Astrocyte (in vitro differentiated cells and primary cell): ENCODE measurements around the gene HTR3B. TPM values are rescaled to one million over a fixed set of nuclear protein-coding genes. Genes with fewer than 3 reads are reported as not detected.

Experiments
- DNase-seq: peaks from one replicate; pipeline ENCODE4 v3.0.0-alpha.2; 2010; ENCODE audit warnings: low read depth
- FAIRE-seq: peaks from 2 replicates; lab custom pipeline; 2011; peaks lifted over from hg19 to GRCh38; lab: Jason Lieb, UNC
- H2AFZ ChIP-seq: 2 replicates; pipeline ENCODE4 v1.6.0; 2012; ENCODE audit warnings: low read depth, low read length, inconsistent platforms
- H3K27ac ChIP-seq: 2 replicates; pipeline ENCODE4 v1.5.1; 2011; ENCODE audit warnings: low read depth, low read length, inconsistent platforms
- H3K27me3 ChIP-seq: 2 replicates; pipeline ENCODE4 v1.6.0; 2011; ENCODE audit warnings: low read length, inconsistent platforms; ENCODE audit not compliant: insufficient read depth
- H3K36me3 ChIP-seq: 2 replicates; pipeline ENCODE4 v1.5.1; 2011; ENCODE audit warnings: low read length, inconsistent platforms; ENCODE audit not compliant: insufficient read depth
- H3K4me1 ChIP-seq: 2 replicates; pipeline ENCODE4 v1.5.1; 2011; ENCODE audit warnings: low read length, inconsistent platforms; ENCODE audit not compliant: insufficient read depth
- H3K4me2 ChIP-seq: 2 replicates; pipeline ENCODE4 v1.6.0; 2012; ENCODE audit warnings: low read length, inconsistent platforms
- H3K4me3 ChIP-seq: 2 replicates; pipeline ENCODE4 v1.5.1; 2011; ENCODE audit warnings: low read depth, mild to moderate bottlenecking, low read length, inconsistent platforms; ENCODE audit not compliant: insufficient read depth
- H3K79me2 ChIP-seq: 2 replicates; pipeline ENCODE4 v1.6.0; 2012; ENCODE audit warnings: mild to moderate bottlenecking, low read length, inconsistent platforms; ENCODE audit not compliant: insufficient read depth
- H3K9ac ChIP-seq: 2 replicates; pipeline ENCODE4 v1.6.0; 2012; ENCODE audit warnings: mild to moderate bottlenecking, low read length, inconsistent platforms
- H3K9me3 ChIP-seq: 2 replicates; pipeline ENCODE4 v1.5.1; 2012; ENCODE audit warnings: low read depth, mild to moderate bottlenecking, low read length, inconsistent platforms; ENCODE audit not compliant: insufficient read depth
- H4K20me1 ChIP-seq: 2 replicates; pipeline ENCODE4 v1.6.0; 2012; ENCODE audit warnings: low read length, inconsistent platforms; ENCODE audit not compliant: insufficient read depth
- H3K27ac Mint-ChIP-seq: one replicate; pipeline ENCODE4 v1.8.0; 2021; ENCODE audit warnings: mild to moderate bottlenecking, mixed read lengths; ENCODE audit not compliant: unreplicated experiment
- H3K27me3 Mint-ChIP-seq: one replicate; pipeline ENCODE4 v1.8.0; 2021; ENCODE audit warnings: low read depth, mixed read lengths; ENCODE audit not compliant: unreplicated experiment
- H3K36me3 Mint-ChIP-seq: one replicate; pipeline ENCODE4 v1.8.0; 2021; ENCODE audit warnings: low read depth, mixed read lengths; ENCODE audit not compliant: unreplicated experiment
- H3K4me1 Mint-ChIP-seq: one replicate; pipeline ENCODE4 v1.8.0; 2021; ENCODE audit warnings: low read depth, mixed read lengths; ENCODE audit not compliant: unreplicated experiment
- H3K4me3 Mint-ChIP-seq: one replicate; pipeline ENCODE4 v1.8.0; 2021; ENCODE audit warnings: mild to moderate bottlenecking, moderate library complexity, mixed read lengths; ENCODE audit not compliant: unreplicated experiment
- H3K9me3 Mint-ChIP-seq: one replicate; pipeline ENCODE4 v1.8.0; 2021; ENCODE audit warnings: mild to moderate bottlenecking, mixed read lengths; ENCODE audit not compliant: unreplicated experiment
- CTCF ChIP-seq: IDR thresholded peaks from 2 replicates; pipeline ENCODE4 v1.5.1; 2011; ENCODE audit warnings: low read depth, mild to moderate bottlenecking, inconsistent platforms, low read length, moderate library complexity; ENCODE audit not compliant: insufficient read depth
- EZH2 ChIP-seq: IDR thresholded peaks from 2 replicates; pipeline ENCODE4 v1.6.1; 2012; ENCODE audit warnings: mild to moderate bottlenecking, low read length, inconsistent platforms; ENCODE audit not compliant: insufficient read depth
- total RNA-seq: library from RNA; stranded (reverse); gene quantifications from 2 replicates; pipeline ENCODE4 v1.2.1, GENCODE V29; 2021

Gene HTR3B
- total RNA-seq, 1 donor from 2014 or later, result not detected

- H3K4me1 Mint-ChIP-seq, result no peaks in the 10 kb centered on the region
- H3K9me3 Mint-ChIP-seq, result no peaks in the 10 kb centered on the region
- no peaks in the 10 kb centered on the region for H4K20me1 ChIP-seq
- FAIRE-seq, result no peak
- H3K79me2 ChIP-seq, result no peaks in the 10 kb centered on the region
- no peak overlapping the region for H3K4me3 ChIP-seq
- peak; percentile 3 for DNase-seq
- no peaks in the 10 kb centered on the region for H3K36me3 ChIP-seq
- H3K4me2 ChIP-seq, result no peak overlapping the region
- H3K27me3 ChIP-seq, result peaks cover 8% of the 10 kb centered on the region
- no peak overlapping the region for H3K27ac ChIP-seq
- H3K36me3 Mint-ChIP-seq, result no peaks in the 10 kb centered on the region
- TF ChIP-seq CTCF (no peak), EZH2 (no peak)
- no peaks in the 10 kb centered on the region for H3K9me3 ChIP-seq
- H3K9ac ChIP-seq, result no peak overlapping the region
- H3K4me1 ChIP-seq, result no peaks in the 10 kb centered on the region
- no peak overlapping the region for H2AFZ ChIP-seq
- no peak overlapping the region for H3K27ac Mint-ChIP-seq
- H3K4me3 Mint-ChIP-seq, result no peak overlapping the region
- peaks cover 60% of the 10 kb centered on the region for H3K27me3 Mint-ChIP-seq
These were observed 86.6 kb downstream of the HTR3B start for GRCh38 chr11:113991170-113991569.

GRCh38 chr11:113991718-113992458 is 87.3 kb downstream of the HTR3B start:
- H3K36me3 Mint-ChIP-seq, result no peaks in the 10 kb centered on the region
- no peak overlapping the region for H3K27ac ChIP-seq
- no peaks in the 10 kb centered on the region for H3K4me1 ChIP-seq
- H3K4me3 Mint-ChIP-seq, result no peak overlapping the region
- FAIRE-seq, result no peak
- no peak overlapping the region for H3K27ac Mint-ChIP-seq
- DNase-seq, result no peak
- no peak overlapping the region for H2AFZ ChIP-seq
- H3K9me3 ChIP-seq, result no peaks in the 10 kb centered on the region
- H3K27me3 ChIP-seq, result peaks cover 8% of the 10 kb centered on the region
- H3K79me2 ChIP-seq, result no peaks in the 10 kb centered on the region
- no peak overlapping the region for H3K4me3 ChIP-seq
- TF ChIP-seq CTCF (no peak), EZH2 (no peak)
- H3K9ac ChIP-seq, result no peak overlapping the region
- H3K27me3 Mint-ChIP-seq, result peaks cover 60% of the 10 kb centered on the region
- no peaks in the 10 kb centered on the region for H3K9me3 Mint-ChIP-seq
- no peaks in the 10 kb centered on the region for H3K36me3 ChIP-seq
- H3K4me1 Mint-ChIP-seq, result no peaks in the 10 kb centered on the region
- no peaks in the 10 kb centered on the region for H4K20me1 ChIP-seq
- no peak overlapping the region for H3K4me2 ChIP-seq

DNA sequence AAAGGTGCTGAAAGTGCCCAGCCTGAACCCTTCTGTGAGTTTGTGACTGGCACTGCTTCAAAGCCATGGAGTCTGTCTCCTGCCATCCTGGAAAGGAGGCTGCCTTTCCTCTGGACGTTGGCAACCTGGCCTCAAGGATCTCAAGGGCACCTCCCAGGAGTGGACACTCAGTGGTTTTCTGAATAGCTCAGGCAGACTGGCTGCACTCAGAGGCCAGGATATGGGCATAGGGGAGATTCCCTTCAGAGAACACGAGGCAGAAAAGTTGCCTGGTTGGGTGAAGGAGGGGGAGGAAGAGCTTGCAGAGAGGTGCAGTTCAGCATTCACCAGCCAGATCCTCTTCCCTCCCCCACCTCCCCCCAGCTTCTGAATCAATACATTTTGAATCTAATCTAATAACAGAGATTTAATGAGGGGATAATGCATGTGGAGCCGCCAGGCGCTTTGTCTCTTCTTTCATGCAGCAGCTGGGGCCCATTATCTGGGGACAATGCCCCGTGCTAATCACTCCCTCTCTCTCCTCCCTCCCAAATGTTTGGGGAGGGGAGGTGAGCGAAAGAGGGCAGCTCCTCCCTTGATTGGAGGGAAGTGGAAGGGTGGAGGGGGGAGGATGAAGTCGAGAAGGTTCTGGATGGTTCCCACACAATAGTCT is 88.0 kb downstream of the HTR3B start:
- no peaks in the 10 kb centered on the region for H3K9me3 Mint-ChIP-seq
- TF ChIP-seq CTCF (no peak), EZH2 (no peak)
- H3K4me3 Mint-ChIP-seq, result no peak overlapping the region
- H3K27me3 ChIP-seq, result peaks cover 8% of the 10 kb centered on the region
- H3K27me3 Mint-ChIP-seq, result peaks cover 62% of the 10 kb centered on the region
- no peak overlapping the region for H3K27ac Mint-ChIP-seq
- no peaks in the 10 kb centered on the region for H3K4me1 Mint-ChIP-seq
- no peaks in the 10 kb centered on the region for H3K9me3 ChIP-seq
- no peak for FAIRE-seq
- no peaks in the 10 kb centered on the region for H3K36me3 ChIP-seq
- no peak overlapping the region for H3K4me3 ChIP-seq
- H2AFZ ChIP-seq, result no peak overlapping the region
- no peak overlapping the region for H3K4me2 ChIP-seq
- no peak overlapping the region for H3K9ac ChIP-seq
- no peak for DNase-seq
- H3K27ac ChIP-seq, result no peak overlapping the region
- H3K36me3 Mint-ChIP-seq, result no peaks in the 10 kb centered on the region
- no peaks in the 10 kb centered on the region for H3K79me2 ChIP-seq
- H3K4me1 ChIP-seq, result no peaks in the 10 kb centered on the region
- H4K20me1 ChIP-seq, result no peaks in the 10 kb centered on the region
